ENCODE data around the gene BMP7.
"Not testable (repeated sequence)": the region's sequence is repeated elsewhere in the genome, so short reads cannot be mapped to it uniquely, and the experiment has no call there.

The BMP7 gene

GRCh38 chr20:57210911-57211280 lies 55.5 kb downstream of the BMP7 start:
- DNase-seq (ENCODE audit: low read depth) = no peak

GRCh38 chr20:57210054-57210910 lies 56.2 kb downstream of the BMP7 start:
- DNase-seq (ENCODE audit: low read depth) = no peak

- DNase-seq (ENCODE audit: low read depth) = no peak
Observed at GRCh38 chr20:57209413-57209812, 57.0 kb downstream of the BMP7 start.

DNA sequence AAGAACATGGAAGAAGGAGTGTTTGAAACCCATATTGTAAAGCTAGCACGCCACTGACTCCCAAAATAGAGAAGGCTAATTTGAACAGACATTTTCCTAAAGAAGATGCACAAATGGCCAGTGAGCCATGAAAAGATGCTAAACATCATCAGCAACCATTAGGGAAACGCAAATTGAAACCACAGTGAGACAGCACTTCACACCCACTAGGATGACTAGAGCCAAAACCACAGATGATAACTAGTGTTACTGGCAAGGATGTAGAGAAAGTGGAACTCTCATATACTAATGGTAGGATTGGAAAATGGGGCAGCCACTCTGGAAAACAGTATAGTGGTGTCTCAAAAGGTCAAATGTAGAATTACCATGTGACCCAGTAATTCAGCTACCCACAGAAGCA lies 58.2 kb downstream of the BMP7 start:
- peak; percentile 7 for DNase-seq (ENCODE audit: low read depth)

GRCh38 chr20:57207251-57207650 lies 59.2 kb downstream of the BMP7 start:
- DNase-seq (ENCODE audit: low read depth) = no peak

DNA sequence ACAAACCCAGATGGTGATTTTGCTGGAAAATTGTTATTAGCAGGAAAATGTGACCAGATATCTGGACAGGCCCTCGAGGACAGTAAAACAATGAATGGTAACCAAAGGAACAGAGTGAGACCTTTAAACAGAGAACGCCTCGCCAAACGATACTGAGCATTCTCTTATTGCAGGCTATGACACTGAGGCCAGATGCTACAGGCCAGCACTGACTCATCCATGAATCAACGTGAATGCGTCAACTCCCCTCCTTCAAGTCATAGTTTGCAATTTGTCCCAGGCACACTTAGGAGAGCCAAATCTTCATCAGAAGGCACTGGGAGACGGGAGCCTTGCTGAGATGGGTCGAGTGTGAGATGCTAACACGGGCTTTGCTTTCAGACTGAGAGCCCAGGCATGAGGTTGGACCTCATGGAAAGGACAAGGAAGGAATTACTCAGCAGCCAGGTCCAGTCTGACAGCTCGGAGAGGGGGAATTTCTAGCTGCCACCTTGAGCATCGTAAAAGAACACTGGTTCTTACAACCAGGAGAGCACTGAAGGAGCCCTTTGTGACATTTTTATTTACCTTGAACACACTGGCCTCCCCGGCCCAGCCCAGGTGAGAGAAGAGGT lies 60.7 kb downstream of the BMP7 start:
- DNase-seq (ENCODE audit: low read depth) = peak; percentile 84

DNA sequence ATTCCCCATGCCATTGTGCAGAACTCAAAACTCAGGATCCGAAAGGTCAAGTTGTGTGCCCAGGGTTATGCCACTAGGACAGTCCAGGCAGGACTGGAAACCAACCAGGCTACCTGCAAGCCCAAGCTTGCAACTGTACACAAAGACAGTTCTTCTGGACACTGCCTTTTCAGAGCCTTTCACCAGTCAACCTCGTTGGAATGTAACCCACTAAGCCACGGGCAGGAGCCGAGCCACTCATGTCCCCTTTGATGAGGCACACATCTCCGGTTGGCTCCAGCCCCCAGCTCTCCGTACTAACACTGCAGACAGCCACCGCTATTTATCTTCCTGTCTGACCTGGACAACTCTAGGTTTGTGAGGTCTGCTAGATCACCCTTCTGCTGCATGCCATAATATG lies 62.5 kb downstream of the BMP7 start:
- DNase-seq (ENCODE audit: low read depth) = no peak

GRCh38 chr20:57203204-57203603 lies 63.2 kb downstream of the BMP7 start:
- DNase-seq (ENCODE audit: low read depth) = no peak

GRCh38 chr20:57202309-57202708 lies 64.1 kb downstream of the BMP7 start:
- DNase-seq (ENCODE audit: low read depth) = no peak

DNA sequence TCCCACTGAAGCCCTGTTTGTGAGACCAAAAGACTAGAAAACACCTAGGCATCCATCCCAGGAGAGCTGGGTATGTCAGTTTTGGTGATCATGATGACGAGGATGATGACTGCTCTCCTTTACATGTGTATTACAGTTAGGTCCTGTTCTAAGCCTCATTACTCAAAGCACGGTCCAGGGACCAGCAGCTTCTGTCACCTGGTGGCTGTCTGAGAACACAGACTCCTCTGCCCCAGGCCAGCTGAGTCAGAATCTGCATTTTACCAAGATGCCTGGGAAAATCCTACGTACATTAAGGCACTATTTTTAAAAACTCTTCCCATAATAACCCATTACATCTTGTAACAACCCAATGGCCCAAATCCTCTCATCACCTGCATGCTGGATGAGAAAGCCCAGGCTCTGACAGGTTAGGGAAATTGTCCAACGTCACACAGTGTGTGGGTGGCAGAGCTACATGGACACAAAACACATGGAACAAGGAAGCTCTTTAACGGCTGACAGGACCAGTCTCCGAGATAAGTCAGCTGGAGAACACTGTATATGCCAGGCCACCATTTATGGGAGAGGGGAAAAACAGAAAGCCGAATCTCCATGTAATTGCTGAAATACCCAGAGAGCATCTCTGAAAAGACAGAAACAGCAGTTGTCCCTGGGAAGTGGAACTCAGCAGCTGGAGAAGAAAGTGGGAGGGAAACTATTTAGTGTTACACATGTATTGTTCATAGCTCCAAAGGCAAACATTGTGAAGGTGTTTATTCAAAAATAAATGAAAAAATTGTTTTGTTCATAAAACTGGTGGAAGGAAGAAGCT lies 65.4 kb downstream of the BMP7 start:
- no peak for DNase-seq (ENCODE audit: low read depth)

GRCh38 chr20:57199656-57200405 lies 66.6 kb downstream of the BMP7 start:
- DNase-seq (ENCODE audit: low read depth) = peak; percentile 18

GRCh38 chr20:57198132-57199072 lies 68.0 kb downstream of the BMP7 start:
- DNase-seq (ENCODE audit: low read depth) = peak; percentile 33

DNA sequence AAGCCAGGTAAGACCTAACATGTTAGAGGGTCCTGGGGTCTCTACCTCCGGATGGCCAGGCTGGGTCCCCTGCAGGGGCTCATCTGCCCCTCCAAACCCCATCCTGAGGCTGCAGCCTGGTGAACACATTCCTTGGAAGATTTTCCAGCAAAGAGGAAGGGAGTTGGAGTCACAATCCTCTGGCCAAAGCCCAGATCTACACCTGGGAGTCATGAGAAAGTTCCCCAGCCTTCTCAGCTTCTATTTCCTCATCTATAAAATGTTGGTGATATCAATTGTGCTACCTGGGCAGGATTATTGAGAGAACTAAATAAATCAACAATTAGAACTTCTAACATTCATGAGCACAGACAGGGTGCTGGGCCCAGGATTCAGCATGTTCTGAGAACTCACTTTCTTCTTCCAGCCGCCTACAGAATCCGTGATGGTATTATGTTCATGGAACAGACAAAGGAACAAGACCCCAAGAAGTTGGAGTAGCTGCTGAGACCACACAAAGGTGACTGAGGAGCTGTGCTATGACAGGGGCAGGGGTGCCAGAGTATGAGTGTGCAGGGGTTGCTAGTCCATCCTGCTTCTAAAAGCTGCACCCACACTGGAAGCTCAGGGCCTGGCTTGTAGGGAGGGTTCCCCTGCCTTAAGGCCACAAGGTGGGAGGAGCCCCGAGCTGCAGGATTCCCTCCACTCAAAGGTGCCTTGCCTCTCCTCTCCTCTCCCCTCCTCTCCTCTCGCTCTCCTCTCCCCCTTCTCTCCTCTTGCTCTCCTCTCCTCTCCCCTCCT lies 68.9 kb downstream of the BMP7 start:
- no peak for DNase-seq (ENCODE audit: low read depth)

DNA sequence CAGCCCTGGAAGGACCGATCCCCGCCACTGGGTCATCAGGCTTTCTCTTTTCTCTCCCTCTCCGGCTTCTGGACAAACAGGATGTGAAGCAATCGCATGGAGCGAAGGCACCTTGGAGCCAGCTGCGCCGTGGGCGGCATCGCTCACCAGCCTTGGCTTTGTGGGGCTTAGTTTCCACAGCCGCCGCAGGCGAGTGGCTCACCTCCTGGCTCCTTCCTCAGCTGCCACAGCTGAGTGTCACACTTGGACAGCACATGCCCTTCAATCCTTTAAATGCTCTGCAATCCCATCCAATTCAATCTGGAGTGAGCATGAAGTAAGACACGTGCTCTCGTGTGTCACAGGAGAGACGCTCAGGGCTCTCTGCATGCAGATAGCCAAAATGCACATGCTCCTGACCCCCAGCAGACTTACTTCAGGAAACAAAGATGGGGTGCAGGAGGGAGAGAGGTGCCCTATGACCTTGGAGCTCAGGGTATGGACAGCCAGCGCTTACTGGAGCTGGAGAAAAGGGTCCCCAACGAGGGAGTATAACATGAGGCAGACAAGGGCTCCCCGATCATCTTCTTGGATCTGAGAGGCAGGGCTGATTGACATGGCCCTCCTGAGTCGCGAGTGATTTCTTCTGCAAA lies 70.9 kb downstream of the BMP7 start:
- peak; percentile 77 for DNase-seq (ENCODE audit: low read depth)

DNA sequence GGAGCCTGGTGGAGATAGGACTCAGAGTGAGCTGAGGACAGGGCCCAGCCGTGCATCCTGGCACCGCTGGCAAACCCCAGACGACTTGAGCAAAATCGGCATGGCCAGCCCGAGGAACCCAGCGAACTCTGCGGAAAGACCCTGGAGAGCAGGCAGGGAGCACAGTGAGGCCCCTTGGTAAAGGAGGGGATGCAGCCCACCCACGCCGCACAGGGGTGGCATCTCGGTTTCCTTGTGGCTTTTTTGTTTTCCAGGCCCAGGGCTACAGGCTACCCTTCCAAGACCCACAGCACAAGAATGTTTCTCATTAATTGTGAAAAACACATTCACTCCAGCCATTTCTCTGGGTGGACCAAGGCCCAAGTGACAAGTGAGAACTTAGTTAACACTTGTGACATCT lies 71.4 kb downstream of the BMP7 start:
- DNase-seq (ENCODE audit: low read depth) = no peak

- DNase-seq (ENCODE audit: low read depth) = no peak
Observed at GRCh38 chr20:57194154-57194553, 72.3 kb downstream of the BMP7 start.

DNA sequence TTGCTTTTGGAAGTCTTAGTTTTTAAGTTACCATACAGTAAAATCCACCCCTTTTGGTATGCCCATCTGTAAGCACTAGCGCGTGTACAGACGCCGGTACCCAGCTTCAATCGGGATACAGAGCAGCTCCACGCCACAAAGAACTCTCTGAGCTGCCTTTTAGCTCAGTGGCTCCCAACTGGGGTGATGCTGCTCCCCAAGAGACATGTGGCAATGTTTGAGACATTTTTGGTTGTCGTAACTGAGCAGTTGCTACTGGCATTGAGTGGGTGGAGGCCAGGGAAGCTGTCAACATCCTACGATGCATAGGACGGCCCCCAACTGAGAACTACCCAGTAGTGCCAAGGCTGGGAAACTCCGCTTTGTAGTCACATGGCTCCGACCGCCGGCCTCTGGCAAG lies 73.3 kb downstream of the BMP7 start:
- DNase-seq (ENCODE audit: low read depth) = no peak

DNA sequence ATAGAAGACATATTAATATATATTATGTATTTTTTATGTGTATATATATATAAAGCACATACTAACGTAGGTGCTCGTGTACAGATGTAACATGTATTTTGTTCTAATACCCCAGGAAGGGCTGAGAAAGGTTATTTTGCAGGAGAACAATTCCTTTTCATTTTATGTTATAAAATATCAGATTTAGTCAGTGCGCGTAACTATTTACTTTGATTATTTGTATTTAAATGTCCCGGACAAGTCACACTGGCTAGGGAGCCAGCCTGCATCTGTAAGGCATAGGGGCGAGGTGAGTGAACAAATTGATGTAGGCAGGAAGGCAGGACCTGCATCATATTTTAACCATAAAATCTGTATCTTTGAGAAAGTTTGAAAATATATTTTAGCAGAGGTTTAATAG lies 74.1 kb downstream of the BMP7 start:
- no peak for DNase-seq (ENCODE audit: low read depth)

DNA sequence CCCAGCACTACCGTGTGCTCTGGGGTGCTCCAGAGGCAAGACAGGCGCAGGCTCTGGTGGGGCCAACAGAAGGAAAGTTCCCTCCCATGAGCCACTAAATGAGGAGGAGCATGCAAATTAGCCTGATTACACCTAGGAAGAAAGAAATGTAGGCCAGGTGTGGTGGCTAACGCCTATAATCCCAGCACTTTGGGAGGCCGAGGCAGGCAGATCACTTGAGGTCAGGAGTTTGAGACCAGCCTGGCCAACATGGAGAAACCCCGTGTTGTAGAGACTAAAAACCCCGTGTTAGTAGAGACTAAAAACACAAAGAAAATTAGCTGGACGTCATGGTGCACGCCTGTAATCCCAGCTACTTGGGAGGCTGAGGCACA lies 75.2 kb downstream of the BMP7 start:
- DNase-seq (ENCODE audit: low read depth) = not testable (repeated sequence)
